Activated naive CD4-positive, alpha-beta T cell treated with anti-CD3 and anti-CD28 coated beads, Interleukin-2, amount 50 U/mL, for 72 hours (primary cell): ENCODE measurements around the gene BDKRB2. TPM values are rescaled to one million over a fixed set of nuclear protein-coding genes. Genes with fewer than 3 reads are reported as not detected.

ENCODE experiments used
- ATAC-seq, 2 donors: fragments of 150-1000 bp; cut with Tn5 transposase; 2 replicates each; pipeline ENCODE4 v1.10.0; 2021; ENCODE audit warnings: mild to moderate bottlenecking in 2 of 2, moderate library complexity in 2 of 2
- DNase-seq, 2 donors: peaks; one replicate each; pipeline ENCODE4 v3.0.0; 2021 to 2022; ENCODE audit warnings: low spot score in 2 of 2
- H3K27ac Mint-ChIP-seq, 2 donors: one replicate each; pipeline ENCODE4 v1.8.0; 2022; ENCODE audit warnings: mild to moderate bottlenecking in 2 of 2, mixed read lengths in 2 of 2
- H3K36me3 Mint-ChIP-seq, 2 donors: one replicate each; pipeline ENCODE4 v1.8.0; 2022; ENCODE audit warnings: mixed read lengths in 2 of 2
- H3K9me3 Mint-ChIP-seq, 2 donors: one replicate each; pipeline ENCODE4 v1.8.0; 2022; ENCODE audit warnings: mixed read lengths in 2 of 2
- total RNA-seq, 2 donors: library from RNA; stranded (reverse); gene quantifications; one replicate each; pipeline ENCODE4 v1.2.3, GENCODE V29; 2022

Gene BDKRB2
- total RNA-seq, 2 donors from 2014 or later = 0.08 TPM; not detected in 1

DNA sequence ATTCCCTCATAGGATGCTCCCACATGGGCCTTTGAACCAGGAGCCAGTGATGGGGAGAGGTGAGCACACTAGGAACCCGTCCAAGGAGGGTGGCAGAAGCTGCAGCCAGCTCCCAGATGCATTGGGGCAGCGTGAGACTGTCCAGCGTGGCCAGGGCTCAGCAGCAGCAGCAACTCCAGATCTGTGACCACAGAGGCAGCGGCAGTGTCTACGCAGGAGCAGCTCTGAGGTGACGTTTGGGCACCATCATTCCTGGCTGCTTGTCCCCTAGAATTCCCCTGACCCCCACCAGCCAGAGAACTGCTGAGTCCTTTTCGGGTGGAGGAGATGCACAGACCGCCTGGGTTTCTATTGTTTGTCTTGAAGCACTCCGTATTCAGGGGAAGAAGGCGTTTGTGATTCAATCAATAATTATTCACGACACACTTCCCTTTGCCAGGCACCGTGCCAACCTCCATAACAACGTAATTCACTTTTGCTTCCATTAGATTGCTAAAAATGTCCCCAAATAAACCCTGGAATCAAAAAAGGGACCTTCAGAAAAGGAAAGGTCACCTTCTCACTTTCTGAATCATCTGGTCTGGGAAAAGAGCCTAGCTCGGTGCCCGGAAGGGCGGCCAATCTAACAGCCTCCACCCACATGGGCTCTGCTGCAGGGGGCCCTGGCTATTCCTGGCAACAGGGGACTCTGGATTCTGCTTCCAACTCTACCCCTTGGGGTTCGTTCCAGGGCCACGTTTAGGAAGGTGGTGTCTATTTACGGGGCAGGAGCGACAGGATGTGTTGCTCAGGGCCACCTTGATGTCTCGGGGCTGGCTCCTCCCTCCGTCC, 11.4 kb upstream of the BDKRB2 start:
- H3K9me3 Mint-ChIP-seq = peaks cover 0 to 9% of the 10 kb centered on the region in 2 donors
- no peak overlapping the region for H3K27ac Mint-ChIP-seq
- H3K36me3 Mint-ChIP-seq = no peaks in the 10 kb centered on the region
- ATAC-seq (no peak), DNase-seq (no peak)

DNA sequence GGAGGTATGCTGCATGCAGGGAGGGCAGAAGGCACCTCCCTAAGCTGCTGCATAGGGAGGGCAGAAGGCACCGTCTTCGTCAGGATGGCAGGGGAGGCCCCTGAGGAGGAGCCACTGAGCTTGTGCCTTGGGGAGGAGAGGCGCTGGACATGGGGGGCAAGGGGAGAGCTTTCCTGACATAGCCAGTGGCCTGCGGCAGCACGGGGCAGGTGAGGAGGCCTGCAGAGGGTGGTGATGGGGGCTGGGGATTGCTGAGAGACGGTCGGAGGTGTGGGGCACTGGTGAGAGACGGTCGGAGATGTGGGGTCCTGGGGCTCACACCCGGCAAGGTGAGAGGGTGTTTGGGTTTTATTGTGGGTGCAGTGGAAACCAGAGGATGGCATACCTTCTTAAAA, 10.4 kb upstream of the BDKRB2 start:
- no peak for ATAC-seq
- DNase-seq = no peak
- Mint-ChIP-seq H3K36me3 (no peaks in the 10 kb centered on the region), H3K27ac (no peak overlapping the region), H3K9me3 (peaks cover 0 to 9% of the 10 kb centered on the region in 2 donors)

DNA sequence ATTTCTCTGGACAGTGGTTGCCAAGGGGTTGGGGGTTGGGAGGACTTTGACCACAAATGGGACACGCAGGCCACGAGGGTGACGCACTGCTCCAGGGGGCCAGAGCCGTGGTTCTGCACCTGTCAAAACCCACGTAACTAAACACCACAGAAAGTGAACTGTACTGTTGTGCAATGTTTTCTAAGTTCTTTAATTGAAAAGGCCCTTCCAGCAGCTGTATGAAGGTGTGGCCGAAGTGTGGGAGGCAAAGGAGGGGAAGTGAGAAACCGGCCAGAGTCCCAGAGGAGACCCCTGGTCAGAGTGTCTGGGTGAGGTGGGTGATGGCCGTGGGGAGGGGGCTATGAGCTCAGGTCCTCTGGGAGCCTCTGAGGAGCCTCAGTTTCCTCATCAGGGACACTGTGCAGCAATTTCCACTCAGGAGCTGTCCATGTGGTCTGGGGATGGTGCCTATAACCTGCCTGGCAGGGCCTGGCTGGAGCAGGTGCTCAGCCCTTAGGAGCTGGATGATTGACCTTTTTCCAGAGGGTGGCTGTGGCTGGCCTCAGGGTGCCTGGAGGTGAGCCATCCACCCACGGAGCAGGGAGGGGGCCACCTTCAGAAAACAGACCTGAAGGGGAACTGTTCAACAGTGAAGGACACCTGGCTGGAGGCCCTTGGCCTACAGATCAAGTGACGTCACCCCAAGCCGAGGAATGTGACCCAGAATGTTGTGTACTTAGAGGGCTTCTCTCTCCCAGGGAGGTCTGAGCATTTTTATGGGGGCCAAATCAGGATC, 9.8 kb upstream of the BDKRB2 start:
- Mint-ChIP-seq H3K36me3 (no peaks in the 10 kb centered on the region), H3K9me3 (peaks cover 0 to 9% of the 10 kb centered on the region in 2 donors), H3K27ac (no peak overlapping the region)
- ATAC-seq (no peak), DNase-seq (no peak)

DNA sequence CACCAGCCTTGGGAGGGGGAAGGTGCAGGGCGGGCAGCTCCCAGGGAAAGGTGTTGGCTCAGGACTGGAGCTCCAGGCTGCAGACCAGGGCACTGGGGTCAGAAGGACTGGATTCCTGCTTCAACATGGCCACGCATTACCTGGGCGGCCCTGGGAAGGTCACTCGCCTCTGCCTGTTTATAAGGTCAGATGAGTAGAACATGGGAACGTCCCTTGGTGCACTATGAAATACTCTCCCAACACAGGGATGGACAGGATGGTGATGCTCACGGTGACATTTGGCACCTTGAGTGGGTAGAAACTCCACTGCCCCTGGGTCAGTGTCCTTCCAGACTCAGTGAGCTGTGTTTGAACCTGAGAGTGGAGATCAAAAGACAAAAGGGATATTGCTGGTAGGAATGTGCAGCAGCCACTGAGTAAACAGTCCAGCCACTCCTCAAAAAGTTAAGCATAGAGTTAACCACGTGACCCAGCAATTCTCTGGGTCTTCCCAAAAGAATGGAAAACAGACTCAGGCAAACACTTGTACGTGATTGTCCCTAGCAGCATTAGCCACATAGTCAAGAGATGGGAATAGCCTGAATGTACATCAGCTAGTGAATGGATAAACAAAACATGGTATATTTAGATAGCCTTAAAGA, 9.1 kb upstream of the BDKRB2 start:
- DNase-seq (no peak), ATAC-seq (no peak)
- H3K36me3 Mint-ChIP-seq = no peaks in the 10 kb centered on the region
- no peak overlapping the region for H3K27ac Mint-ChIP-seq
- H3K9me3 Mint-ChIP-seq = peaks cover 0 to 9% of the 10 kb centered on the region in 2 donors

DNA sequence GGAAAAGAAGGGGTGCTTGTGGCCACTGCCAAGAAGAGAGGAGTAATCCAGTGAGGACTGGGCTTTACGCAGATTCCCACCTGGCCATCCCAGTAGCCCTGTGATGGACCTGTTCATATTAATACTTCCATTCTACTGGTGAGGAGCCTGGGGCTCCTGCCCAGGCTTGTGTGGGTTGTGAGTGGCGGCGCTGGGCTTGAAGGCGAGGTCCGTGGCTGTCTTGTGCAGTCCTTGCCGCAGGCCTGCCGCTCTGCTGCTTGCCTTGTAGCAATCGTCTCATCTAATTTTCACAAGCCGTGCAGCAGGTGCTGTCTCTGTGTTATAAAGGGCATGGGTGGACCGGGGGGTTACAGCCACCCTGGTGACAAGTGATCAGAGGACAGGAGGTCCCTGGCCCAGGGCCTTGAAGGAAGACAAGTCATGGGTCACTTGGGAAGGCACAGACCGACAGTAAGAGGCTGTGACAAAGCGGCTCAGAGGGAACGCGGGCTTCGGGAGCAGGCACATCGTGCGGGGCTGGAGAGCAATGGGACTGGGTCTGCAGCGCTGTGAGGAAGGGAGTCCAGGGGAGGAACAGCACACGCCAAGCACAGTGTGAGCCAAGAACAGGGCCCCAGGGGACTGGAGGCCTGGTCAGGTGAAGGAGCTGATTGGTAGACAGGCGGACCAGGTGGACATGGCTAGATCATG, 7.3 kb upstream of the BDKRB2 start:
- DNase-seq = no peak
- Mint-ChIP-seq H3K9me3 (peaks cover 0 to 9% of the 10 kb centered on the region in 2 donors), H3K36me3 (no peaks in the 10 kb centered on the region), H3K27ac (peak overlapping the region in 1 of 2 donors; percentile 29)
- ATAC-seq = no peak

DNA sequence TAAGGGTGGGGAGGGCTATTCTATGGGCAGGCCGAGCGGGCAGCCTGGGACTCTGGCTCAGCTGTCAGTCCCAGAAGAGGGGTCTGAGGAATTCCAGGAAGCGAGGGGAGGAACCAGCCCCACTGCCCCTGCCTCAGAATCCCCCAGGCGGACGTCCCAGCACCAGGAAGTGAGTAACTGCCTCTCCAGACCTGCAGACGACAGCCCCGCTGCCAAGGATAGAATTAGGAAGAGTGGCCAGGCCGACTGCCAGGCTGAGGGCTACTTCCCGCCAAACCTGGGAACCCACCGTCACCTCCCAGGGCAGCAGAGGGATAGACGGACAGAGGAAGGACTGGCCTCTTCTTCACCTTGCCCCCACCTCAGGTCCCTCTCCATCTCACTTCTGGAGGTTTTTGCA, 6.7 kb upstream of the BDKRB2 start:
- ATAC-seq = no peak
- Mint-ChIP-seq H3K27ac (no peak overlapping the region), H3K9me3 (peaks cover 0 to 9% of the 10 kb centered on the region in 2 donors), H3K36me3 (no peaks in the 10 kb centered on the region)
- DNase-seq = no peak

DNA sequence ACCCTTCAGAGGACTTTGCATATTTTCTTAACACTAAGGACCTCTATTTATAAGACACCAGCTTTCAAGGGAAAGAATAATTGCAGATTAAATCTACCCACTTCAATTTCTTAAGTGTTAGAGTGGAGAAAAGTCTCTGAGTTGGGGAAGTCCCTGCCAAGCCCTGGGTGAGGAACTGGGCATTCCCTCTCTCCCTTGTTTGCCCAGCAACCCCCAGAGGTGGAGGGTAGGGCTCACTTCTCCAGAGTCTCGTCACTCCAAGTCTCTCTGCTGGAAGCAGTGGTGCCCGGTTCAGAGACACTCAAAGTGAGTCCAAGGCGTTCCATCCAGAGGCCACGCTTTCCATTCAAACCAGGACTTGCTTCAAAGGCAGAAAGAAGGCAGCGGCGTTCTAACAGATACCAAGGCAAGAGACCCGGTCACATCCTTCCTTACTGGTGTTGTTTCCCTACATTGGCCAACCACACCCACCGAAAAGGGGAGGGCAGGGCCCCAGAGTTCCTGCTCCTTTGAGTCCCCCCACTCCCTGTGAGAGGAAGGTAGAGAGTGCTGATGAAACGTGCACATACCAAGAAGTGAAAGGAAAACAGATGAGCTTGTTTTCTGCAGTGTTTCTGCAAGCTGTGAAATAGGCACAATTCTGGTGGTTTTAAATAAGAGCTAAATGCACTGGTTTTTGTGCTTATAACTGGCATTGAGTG, 6.1 kb upstream of the BDKRB2 start:
- peaks cover 0 to 9% of the 10 kb centered on the region in 2 donors for H3K9me3 Mint-ChIP-seq
- DNase-seq (no peak), ATAC-seq (peak; percentile 33 to 60)
- H3K36me3 Mint-ChIP-seq = no peaks in the 10 kb centered on the region
- H3K27ac Mint-ChIP-seq = peak overlapping the region; percentile 56 to 90

DNA sequence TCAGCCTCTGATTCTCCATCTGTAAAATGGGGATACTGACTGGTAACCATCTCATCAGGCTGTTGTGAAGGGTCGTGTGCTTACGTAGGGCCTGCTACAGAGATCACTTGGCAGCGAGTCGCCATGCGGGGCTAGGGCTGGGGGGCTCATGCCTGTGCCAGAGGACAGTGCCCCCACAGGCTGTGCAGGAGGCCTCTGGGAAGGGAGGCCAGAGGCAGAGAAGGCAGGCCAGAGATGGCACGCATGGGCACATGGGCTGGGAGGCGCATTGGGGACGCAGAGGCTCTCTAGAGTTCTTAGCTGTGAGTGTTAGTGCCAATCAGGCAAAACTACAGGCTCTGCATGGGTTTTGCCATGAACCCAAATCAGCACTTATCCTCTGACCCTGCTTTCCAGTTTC, 3.5 kb upstream of the BDKRB2 start:
- H3K27ac Mint-ChIP-seq = no peak overlapping the region
- peaks cover 0 to 4% of the 10 kb centered on the region in 2 donors for H3K9me3 Mint-ChIP-seq
- DNase-seq (no peak), ATAC-seq (no peak)
- peaks cover 0 to 5% of the 10 kb centered on the region in 2 donors for H3K36me3 Mint-ChIP-seq

DNA sequence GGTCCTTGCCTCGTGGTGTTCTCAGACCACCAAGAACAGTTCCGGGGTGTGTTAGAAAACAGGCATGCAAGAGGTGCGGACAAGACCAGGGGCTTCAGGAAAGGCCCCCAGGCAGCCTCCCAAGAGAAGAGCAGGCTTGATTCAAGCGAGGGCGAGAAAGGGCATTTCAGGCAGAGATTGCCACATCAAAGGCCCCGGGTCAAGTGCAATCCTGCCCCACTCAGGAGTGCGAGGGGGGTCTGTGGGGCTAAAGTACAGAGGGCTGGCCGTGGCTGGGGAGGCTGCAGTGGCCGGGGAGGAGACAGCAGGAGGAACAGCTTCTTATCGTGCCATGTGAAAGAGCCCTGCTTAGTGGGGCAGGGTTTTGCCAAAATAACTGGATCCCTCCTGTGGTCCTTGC, 2.7 kb upstream of the BDKRB2 start:
- peaks cover 0 to 5% of the 10 kb centered on the region in 2 donors for H3K36me3 Mint-ChIP-seq
- no peaks in the 10 kb centered on the region for H3K9me3 Mint-ChIP-seq
- ATAC-seq (no peak), DNase-seq (no peak)
- no peak overlapping the region for H3K27ac Mint-ChIP-seq

DNA sequence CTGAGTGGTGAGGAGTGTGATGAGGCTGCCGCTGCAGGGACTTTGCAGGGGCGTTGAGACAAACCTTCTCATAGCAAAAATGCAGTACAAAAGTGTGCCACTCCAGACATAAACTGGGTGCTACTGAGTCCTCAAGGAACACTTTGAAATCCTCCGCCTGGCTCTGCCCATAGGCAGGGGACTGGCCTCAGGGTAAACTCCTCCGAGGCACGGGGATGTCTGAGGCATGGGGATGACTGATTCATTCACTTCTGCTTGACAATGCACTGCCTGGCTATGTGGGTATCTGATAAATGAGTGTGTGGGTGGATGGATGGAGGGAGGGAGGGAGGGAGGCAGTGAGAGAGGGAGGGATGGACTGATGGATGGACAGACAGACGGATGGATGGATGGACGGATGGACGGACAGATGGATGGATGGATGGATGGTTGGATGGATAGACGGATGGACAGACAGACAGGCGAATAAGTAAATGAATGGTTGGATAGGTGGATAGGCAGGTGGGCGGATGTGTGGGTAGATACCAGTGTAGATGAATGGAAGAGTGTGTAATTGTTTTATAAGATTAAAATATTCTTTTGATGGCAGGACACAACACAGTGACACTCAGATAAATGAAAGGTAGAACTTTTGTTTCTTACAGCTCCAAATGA, 2.1 kb upstream of the BDKRB2 start:
- ATAC-seq = no peak
- Mint-ChIP-seq H3K36me3 (peaks cover 0 to 5% of the 10 kb centered on the region in 2 donors), H3K27ac (no peak overlapping the region), H3K9me3 (no peaks in the 10 kb centered on the region)
- no peak for DNase-seq

DNA sequence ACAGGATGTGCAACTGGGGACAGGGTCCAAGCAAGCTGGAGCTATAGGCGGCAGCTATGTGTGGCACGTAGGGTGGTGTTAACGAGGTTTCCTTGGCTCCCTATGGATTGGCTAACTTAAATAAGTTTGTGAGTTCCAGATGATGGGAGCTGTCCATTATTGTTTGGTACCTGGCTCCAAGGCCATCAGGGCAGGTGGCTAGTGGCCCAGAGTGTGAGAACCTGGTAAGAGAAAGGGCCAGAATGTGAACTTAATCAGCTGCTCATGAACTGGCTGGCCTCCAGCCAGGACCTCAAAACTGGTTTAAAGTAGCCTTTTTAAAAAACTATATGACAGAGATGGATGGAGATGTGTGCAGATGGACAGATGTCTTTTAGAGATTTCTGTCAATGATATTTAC, 1.5 kb upstream of the BDKRB2 start:
- no peaks in the 10 kb centered on the region for H3K9me3 Mint-ChIP-seq
- no peak overlapping the region for H3K27ac Mint-ChIP-seq
- ATAC-seq (no peak), DNase-seq (no peak)
- peaks cover 0 to 5% of the 10 kb centered on the region in 2 donors for H3K36me3 Mint-ChIP-seq

DNA sequence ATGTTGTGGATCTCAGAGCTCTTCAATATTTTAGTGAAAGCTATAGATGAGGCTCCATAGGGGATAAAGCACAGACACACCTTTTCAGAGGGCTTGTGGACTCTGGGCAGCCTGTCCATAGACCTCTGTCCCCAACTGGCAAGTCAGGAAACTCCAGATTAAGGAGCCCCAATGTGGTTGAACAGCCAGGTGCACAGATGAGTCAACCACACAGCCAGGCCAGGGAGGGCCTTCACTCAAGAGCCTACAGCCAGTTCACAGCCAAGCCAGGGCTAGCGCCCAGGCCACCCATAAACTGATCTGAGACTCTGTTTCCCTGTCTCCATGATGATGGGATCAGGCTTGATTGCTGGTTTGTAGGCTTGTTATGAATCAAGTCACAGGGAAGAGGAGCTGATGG, 1.0 kb upstream of the BDKRB2 start:
- no peak for ATAC-seq
- Mint-ChIP-seq H3K9me3 (no peaks in the 10 kb centered on the region), H3K27ac (no peak overlapping the region), H3K36me3 (peaks cover 0 to 5% of the 10 kb centered on the region in 2 donors)
- no peak for DNase-seq

DNA sequence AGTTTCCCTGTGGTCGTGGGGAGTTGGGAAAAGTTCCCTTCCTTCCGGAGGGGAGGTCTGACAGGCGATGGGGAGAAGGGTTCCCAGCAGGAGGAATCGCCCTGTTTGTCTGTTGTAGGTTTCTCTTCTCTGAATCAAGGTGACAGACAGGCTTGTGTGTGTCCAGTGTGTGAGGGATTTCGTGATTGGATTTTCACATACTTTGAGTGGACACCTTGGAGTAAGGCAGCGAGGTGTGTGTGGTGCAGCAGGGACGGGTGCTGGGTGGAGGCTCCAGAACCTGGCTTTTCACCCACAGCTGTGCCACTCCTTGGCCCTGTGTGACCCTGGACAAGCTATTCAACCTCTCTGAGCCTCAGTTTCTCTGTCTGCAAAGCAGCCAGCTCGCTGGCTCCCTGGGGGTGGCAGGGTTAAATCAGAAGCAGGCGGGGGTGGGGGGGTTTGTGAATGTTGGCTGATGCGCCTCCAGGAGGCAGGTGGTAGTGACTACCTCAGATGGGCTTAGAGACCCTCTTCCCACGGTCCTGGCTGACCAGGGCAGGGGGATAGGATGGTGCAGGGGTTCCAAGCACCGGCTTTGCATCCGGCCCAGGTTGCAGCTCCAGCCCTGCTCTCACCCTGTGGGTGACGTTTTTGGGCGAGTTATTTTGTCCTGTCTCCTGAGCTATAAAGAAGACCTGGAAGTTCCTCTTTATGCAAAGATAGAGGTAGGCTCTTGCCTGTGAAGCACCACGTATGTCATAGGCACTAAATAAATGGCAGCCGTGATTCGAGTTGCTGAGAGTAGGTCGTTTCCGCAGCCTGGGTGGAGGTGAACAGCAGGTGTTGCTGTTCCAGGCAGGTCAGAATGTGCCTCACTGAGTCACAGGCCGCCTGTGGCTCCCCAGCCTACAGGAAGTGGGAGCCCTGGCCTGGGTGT, 679 bp downstream of the BDKRB2 start:
- peak; percentile 19 to 40 for ATAC-seq
- no peak overlapping the region for H3K27ac Mint-ChIP-seq
- no peak for DNase-seq
- peaks cover 0 to 5% of the 10 kb centered on the region in 2 donors for H3K36me3 Mint-ChIP-seq
- no peaks in the 10 kb centered on the region for H3K9me3 Mint-ChIP-seq

DNA sequence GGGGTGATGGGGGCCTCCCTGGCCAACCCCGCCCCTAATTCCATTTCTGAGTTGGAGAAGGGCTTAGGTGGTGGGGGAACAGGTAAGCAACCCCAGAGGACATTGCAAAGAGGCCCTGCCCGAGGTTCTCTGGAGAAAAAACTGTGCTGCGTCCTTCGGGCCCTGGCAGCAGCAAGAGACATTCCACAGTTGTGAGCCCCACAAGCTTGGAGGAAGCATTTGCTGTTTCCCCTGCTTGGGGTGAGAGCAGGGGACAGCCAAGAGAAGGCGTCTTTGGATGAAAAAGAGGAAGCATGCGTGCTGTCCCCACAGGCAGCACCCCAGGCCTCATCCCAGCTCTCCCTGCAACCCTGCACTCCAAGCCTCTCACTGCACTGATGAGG, 1.3 kb downstream of the BDKRB2 start:
- no peak for ATAC-seq
- Mint-ChIP-seq H3K9me3 (no peaks in the 10 kb centered on the region), H3K36me3 (peaks cover 0 to 7% of the 10 kb centered on the region in 2 donors), H3K27ac (no peak overlapping the region)
- DNase-seq = no peak

DNA sequence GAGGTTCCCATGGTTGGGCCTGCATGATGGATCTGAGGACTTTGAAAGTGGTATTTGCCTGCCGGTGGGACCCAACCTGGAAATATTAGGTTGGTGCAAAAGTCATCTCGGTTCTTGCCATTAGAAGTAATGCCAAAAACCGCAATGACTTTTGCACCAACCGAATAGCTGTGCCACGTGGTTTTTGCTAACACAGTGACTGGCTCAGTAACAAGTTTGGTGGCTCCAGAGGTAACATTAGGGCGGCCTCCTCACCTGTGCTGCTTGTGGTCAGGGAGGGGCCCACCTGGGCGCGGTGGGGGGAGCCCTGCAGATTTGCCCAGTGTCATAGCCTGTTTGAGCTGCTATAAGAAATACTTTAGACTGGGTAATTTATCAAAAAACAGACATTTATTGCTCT, 1.8 kb downstream of the BDKRB2 start:
- ATAC-seq (no peak), DNase-seq (no peak)
- peaks cover 0 to 12% of the 10 kb centered on the region in 2 donors for H3K36me3 Mint-ChIP-seq
- H3K9me3 Mint-ChIP-seq = peaks cover 0 to 3% of the 10 kb centered on the region in 2 donors
- H3K27ac Mint-ChIP-seq = no peak overlapping the region
